Spleen (tissue), 11 donors: ENCODE measurements around the gene UBIAD1. TPM values are rescaled to one million over a fixed set of nuclear protein-coding genes. Genes with fewer than 3 reads are reported as not detected.
"Not testable (repeated sequence)": the region's sequence is repeated elsewhere in the genome, so short reads cannot be mapped to it uniquely, and the experiment has no call there.

Source experiments
- DNase-seq: peaks from one replicate; pipeline ENCODE4 v3.0.0-alpha.2; 2020
- H3K27ac ChIP-seq, 8 donors: fragments of 200-600 bp; sonication (generic) in 7 of 8; 1 replicate in 4 of 8; 2 replicates in 4 of 8; pipeline versions ENCODE4 v1.5.0 to v1.8.0; 2016 to 2021; ENCODE audit warnings: inconsistent platforms in 4 of 8, mild to moderate bottlenecking in 4 of 8, moderate library complexity in 1 of 8
- H3K27me3 ChIP-seq, 7 donors: fragments of 200-600 bp; sonication (generic) in 6 of 7; replicated peaks in 1 of 7; 1 replicate in 4 of 7; 2 replicates in 3 of 7; pipeline versions ENCODE4 v1.5.0 to v1.8.0; 2016 to 2021; ENCODE audit warnings: inconsistent platforms in 3 of 7, mild to moderate bottlenecking in 1 of 7
- H3K36me3 ChIP-seq, 6 donors: fragments of 200-600 bp; sonication (generic) in 5 of 6; 1 replicate in 4 of 6; 2 replicates in 2 of 6; pipeline versions ENCODE4 v1.5.0 to v1.8.0; 2016 to 2021; ENCODE audit warnings: inconsistent platforms in 2 of 6
- H3K4me1 ChIP-seq, 6 donors: fragments of 200-600 bp; sonication (generic) in 5 of 6; 1 replicate in 3 of 6; 2 replicates in 3 of 6; pipeline versions ENCODE4 v1.5.0 to v1.8.0; 2016 to 2021; ENCODE audit warnings: inconsistent platforms in 3 of 6
- H3K4me3 ChIP-seq, 8 donors: fragments of 200-600 bp; sonication (generic) in 7 of 8; 1 replicate in 4 of 8; 2 replicates in 4 of 8; pipeline versions ENCODE4 v1.5.0 to v1.8.0; 2016 to 2021; ENCODE audit warnings: inconsistent platforms in 4 of 8, mild to moderate bottlenecking in 4 of 8, moderate library complexity in 2 of 8
- H3K9me3 ChIP-seq, 8 donors: fragments of 200-600 bp; sonication (generic) in 7 of 8; 1 replicate in 4 of 8; 2 replicates in 4 of 8; pipeline versions ENCODE4 v1.5.0 to v1.8.0; 2016 to 2021; ENCODE audit warnings: inconsistent platforms in 4 of 8
- CTCF ChIP-seq, 11 experiments: fragments of 200-600 bp in 7 of 11; fragments of 450-650 bp in 4 of 11; sonication (generic) in 4 of 11; IDR thresholded peaks in 8 of 11; conservative IDR thresholded peaks in 3 of 11; 1 replicate in 7 of 11; 2 replicates in 4 of 11; pipeline versions ENCODE4 v1.4.0 to v1.8.0; 2016 to 2021; ENCODE audit warnings: antibody characterized with exemption in 11 of 11, inconsistent platforms in 4 of 11, mild to moderate bottlenecking in 1 of 11
- POLR2A ChIP-seq, 3 donors: fragments of 450-650 bp; IDR thresholded peaks; one replicate each; pipeline ENCODE4 v1.5.1; 2017; ENCODE audit warnings: antibody characterized with exemption in 3 of 3, mild to moderate bottlenecking in 1 of 3
- POLR2AphosphoS5 ChIP-seq, 3 donors: sonication (generic); formaldehyde crosslinking; IDR thresholded peaks; one replicate each; pipeline ENCODE4 v1.5.1; 2017; ENCODE audit warnings: antibody characterized with exemption in 3 of 3
- WGBS, 5 donors: extraction: QIAGEN DNeasy Blood & Tissue Kit in 3 of 5; methylation state at CpG; one replicate each; pipeline versions ENCODE4 v1.1.5 to v1.1.7; 2013 to 2018; 5-methylcytosine and 5-hydroxymethylcytosine counted together
- intact Hi-C: fragments of 100-400 bp; cut with DNase I; formaldehyde crosslinking; loops from one replicate; pipeline ENCODE4 v1.15.0; 2023; ENCODE audit warnings: low total_unique reads
- polyA plus RNA-seq, 3 donors: library from polyadenylated mRNA; stranded (reverse); fragments of 200-250 nt; gene quantifications; one replicate each; pipeline ENCODE4 v1.2.1, GENCODE V29; 2013
- total RNA-seq, 7 donors: library from RNA; depleted of rRNA in 3 of 7; stranded (reverse); fragments of >200 nt in 3 of 7; fragmentation: NEBNext Ultra II Directional in 4 of 7; extraction: Animal tissue kit (Norgen Biotek cat#: 25700) in 4 of 7; gene quantifications; one replicate each; pipeline versions ENCODE4 v1.1.0 to v1.2.1, GENCODE V29; 2016 to 2021
- donor health status: healthy with polysubstance abuse.
- donor health status: DM: no; HTN: no; CAD: no; lungs with moderate emphysema.
- donor health status: DM: no; HTN: no; CAD: no.
- donor health status: Bipolar disorder and iron deficiency.
- donor health status: healthy.
- donor health status: DM: no; HTN: no; CAD: no.
- donor health status: DM: yes; HTN: yes; CAD: no.

The UBIAD1 gene
- total and polyA plus RNA-seq, 10 donors = 6.8 to 18.5 (median 15.7) TPM

- TF ChIP-seq POLR2A (IDR thresholded peaks at IDR 0.05) (no peak), POLR2AphosphoS5 (IDR thresholded peaks at IDR 0.05) (no peak), CTCF (IDR thresholded peaks at IDR 0.05 in 8 of 11, conservative IDR thresholded peaks at IDR 0.05 in 3 of 11) (no peak)
- intact Hi-C loops = no loop called here
- no peak for DNase-seq
- H3K4me1 ChIP-seq = no peaks in the 10 kb centered on the region
- H3K4me3 ChIP-seq = no peak overlapping the region
- H3K9me3 ChIP-seq = no peaks in the 10 kb centered on the region
- no peak overlapping the region for H3K27ac ChIP-seq
- peaks cover 0 to 35% (median 18%) of the 10 kb centered on the region in 6 donors for H3K36me3 ChIP-seq
- WGBS, 5 donors = 84 to 88% (median 85%) methylated on average over 12 of the region's 12 CpGs
- no peaks in the 10 kb centered on the region for H3K27me3 ChIP-seq
Observed at GRCh38 chr1:11298390-11299224, 25.6 kb downstream of the UBIAD1 start.

GRCh38 chr1:11299225-11299574 is 26.2 kb downstream of the UBIAD1 start:
- 67 to 82% (median 72%) methylated on average over 10 of the region's 10 CpGs for WGBS, 5 donors
- H3K36me3 ChIP-seq = peaks cover 0 to 29% (median 13%) of the 10 kb centered on the region in 6 donors
- TF ChIP-seq POLR2A (IDR thresholded peaks at IDR 0.05) (no peak), POLR2AphosphoS5 (IDR thresholded peaks at IDR 0.05) (no peak), CTCF (IDR thresholded peaks at IDR 0.05 in 8 of 11, conservative IDR thresholded peaks at IDR 0.05 in 3 of 11) (no peak)
- intact Hi-C loops = no loop called here
- no peak overlapping the region for H3K27ac ChIP-seq
- no peaks in the 10 kb centered on the region for H3K27me3 ChIP-seq
- DNase-seq = no peak
- no peaks in the 10 kb centered on the region for H3K9me3 ChIP-seq
- H3K4me3 ChIP-seq = no peak overlapping the region
- no peaks in the 10 kb centered on the region for H3K4me1 ChIP-seq

- TF ChIP-seq POLR2AphosphoS5 (IDR thresholded peaks at IDR 0.05) = no peak
- no peak for TF ChIP-seq CTCF (IDR thresholded peaks at IDR 0.05 in 8 of 11, conservative IDR thresholded peaks at IDR 0.05 in 3 of 11)
- no peak for TF ChIP-seq POLR2A (IDR thresholded peaks at IDR 0.05)
- Histone ChIP-seq H3K4me3 (no peak overlapping the region), H3K4me1 (no peaks in the 10 kb centered on the region), H3K27ac (no peak overlapping the region), H3K27me3 (no peaks in the 10 kb centered on the region), H3K9me3 (no peaks in the 10 kb centered on the region), H3K36me3 (peaks cover 0 to 5% (median 0%) of the 10 kb centered on the region in 6 donors)
- 57 to 79% (median 69%) methylated on average over 9 of the region's 9 CpGs for WGBS, 5 donors
- intact Hi-C loops = no loop called here
- DNase-seq = no peak
Observed at GRCh38 chr1:11301601-11302000, 28.6 kb downstream of the UBIAD1 start.

- no peak for TF ChIP-seq CTCF (IDR thresholded peaks at IDR 0.05 in 8 of 11, conservative IDR thresholded peaks at IDR 0.05 in 3 of 11)
- TF ChIP-seq POLR2AphosphoS5 (IDR thresholded peaks at IDR 0.05) = no peak
- TF ChIP-seq POLR2A (IDR thresholded peaks at IDR 0.05) = no peak
- intact Hi-C loops = no loop called here
- no peaks in the 10 kb centered on the region for H3K4me1 ChIP-seq
- H3K9me3 ChIP-seq = no peaks in the 10 kb centered on the region
- DNase-seq = no peak
- H3K27me3 ChIP-seq = no peaks in the 10 kb centered on the region
- H3K4me3 ChIP-seq = no peak overlapping the region
- WGBS, 5 donors = 79 to 96% (median 91%) methylated on average over 2 of the region's 2 CpGs
- no peak overlapping the region for H3K27ac ChIP-seq
- no peaks in the 10 kb centered on the region for H3K36me3 ChIP-seq
Observed at GRCh38 chr1:11302366-11302765, 29.4 kb downstream of the UBIAD1 start.

DNA sequence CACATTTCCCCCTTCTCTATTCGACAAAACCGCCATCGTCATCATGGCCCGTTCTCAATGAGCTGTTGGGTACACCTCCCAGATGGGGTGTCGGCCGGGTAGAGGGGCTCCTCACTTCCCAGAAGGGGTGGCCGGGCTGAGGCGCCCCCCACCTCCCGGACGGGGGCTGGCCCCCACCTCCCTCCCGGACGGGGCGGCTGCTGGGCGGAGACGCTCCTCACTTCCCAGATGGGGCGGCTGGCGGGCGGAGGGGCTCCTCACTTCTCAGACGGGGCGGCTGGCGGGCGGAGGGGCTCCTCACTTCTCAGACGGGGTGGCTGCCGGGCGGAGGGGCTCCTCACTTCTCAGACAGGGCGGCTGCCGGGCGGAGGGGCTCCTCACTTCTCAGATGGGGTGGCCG is 32.5 kb downstream of the UBIAD1 start:
- intact Hi-C loops, H3K27me3 ChIP-seq, H3K27ac ChIP-seq, H3K4me3 ChIP-seq, H3K4me1 ChIP-seq, H3K9me3 ChIP-seq, DNase-seq, H3K36me3 ChIP-seq: not testable (repeated sequence)
- 89 to 95% (median 92%) methylated on average over 15 to 29 of the region's 29 CpGs for WGBS, 5 donors
